Large intestine (tissue), 3 donors: Measurements from ENCODE around the gene POLD1. TPM values are rescaled to one million over a fixed set of nuclear protein-coding genes. Genes with fewer than 3 reads are reported as not detected.
A peak's percentile ranks its signal among the peaks of the same experiment; 100 is the strongest.

Experiments used
- DNase-seq, 2 donors: peaks; one replicate each; pipeline versions ENCODE4 v3.0.0 to v3.0.0-alpha.2; 2013
- H3K27ac ChIP-seq: one replicate; pipeline ENCODE4 v1.5.1; 2013; ENCODE audit warnings: low read length
- H3K27me3 ChIP-seq: 2 replicates; pipeline ENCODE4 v1.6.1; 2013; ENCODE audit warnings: low read length; ENCODE audit not compliant: control insufficient read depth, insufficient read depth
- H3K36me3 ChIP-seq: 2 replicates; pipeline ENCODE4 v1.6.1; 2013; ENCODE audit warnings: low read length; ENCODE audit not compliant: control insufficient read depth, insufficient read depth
- H3K4me1 ChIP-seq: one replicate; pipeline ENCODE4 v1.6.1; 2013; ENCODE audit warnings: low read length; ENCODE audit not compliant: control insufficient read depth, insufficient read depth
- H3K4me3 ChIP-seq: one replicate; pipeline ENCODE4 v1.5.1; 2013; ENCODE audit warnings: low read length
- H3K9me3 ChIP-seq: one replicate; pipeline ENCODE4 v1.6.1; 2013; ENCODE audit warnings: mild to moderate bottlenecking, low read depth, low read length, moderate library complexity; ENCODE audit not compliant: control insufficient read depth
- WGBS: methylation state at CpG from one replicate; pipeline ENCODE4 v1.1.5; 2013; ENCODE audit warnings: low lambda C conversion rate; ENCODE audit not compliant: insufficient coverage; 5-methylcytosine and 5-hydroxymethylcytosine counted together
- polyA plus RNA-seq: library from polyadenylated mRNA; unstranded; fragments of 120-200 nt; gene quantifications from one replicate; pipeline ENCODE4 v1.2.1, GENCODE V29; 2013

POLD1 gene
- polyA plus RNA-seq, 1 donor = 26.1 TPM

- no CpG with 5 or more reads among the region's 34 CpGs for WGBS
- H3K27ac ChIP-seq = peak overlapping the region; percentile 52
- peak; percentile 82 to 89 for DNase-seq
- no peaks in the 10 kb centered on the region for H3K4me1 ChIP-seq
- H3K4me3 ChIP-seq = peak overlapping the region; percentile 76
- H3K9me3 ChIP-seq = no peaks in the 10 kb centered on the region
- no peaks in the 10 kb centered on the region for H3K36me3 ChIP-seq
- no peaks in the 10 kb centered on the region for H3K27me3 ChIP-seq
Observed at GRCh38 chr19:50368649-50369570, 15.2 kb upstream of the POLD1 start.

- H3K27me3 ChIP-seq = no peaks in the 10 kb centered on the region
- no peak overlapping the region for H3K27ac ChIP-seq
- no peaks in the 10 kb centered on the region for H3K9me3 ChIP-seq
- no peak overlapping the region for H3K4me3 ChIP-seq
- no peaks in the 10 kb centered on the region for H3K4me1 ChIP-seq
- DNase-seq = no peak
- H3K36me3 ChIP-seq = no peaks in the 10 kb centered on the region
- WGBS = no CpG with 5 or more reads among the region's 10 CpGs
Observed at GRCh38 chr19:50371914-50372475, 12.2 kb upstream of the POLD1 start.

- peak; percentile 96 for DNase-seq
- peak within 1 kb of the TSS; percentile 97 for H3K27ac ChIP-seq
- H3K4me1 ChIP-seq = no peaks in the 10 kb centered on the region
- H3K36me3 ChIP-seq = peaks cover 41% of the 10 kb centered on the region
- no peaks in the 10 kb centered on the region for H3K27me3 ChIP-seq
- H3K4me3 ChIP-seq = peak within 1 kb of the TSS; percentile 97
- no peaks in the 10 kb centered on the region for H3K9me3 ChIP-seq
- WGBS = 0% methylated on average over 2 of the region's 67 CpGs
Observed at GRCh38 chr19:50376166-50377050, 7.7 kb upstream of the POLD1 start, which contains the start of gene NR1H2. Gene NR1H2 (plus strand): TSS chr19:50376457. CDS start chr19:50377606, 1,149 bp downstream.

GRCh38 chr19:50377051-50377461 is 7.1 kb upstream of the POLD1 start:
- peak in 1 of 2 donors; percentile 36 for DNase-seq
- no peak overlapping the region for H3K27ac ChIP-seq

GRCh38 chr19:50377517-50377916 is 6.6 kb upstream of the POLD1 start:
- no peaks in the 10 kb centered on the region for H3K4me1 ChIP-seq
- WGBS = no CpG with 5 or more reads among the region's 9 CpGs
- H3K9me3 ChIP-seq = no peaks in the 10 kb centered on the region
- H3K27me3 ChIP-seq = no peaks in the 10 kb centered on the region
- H3K4me3 ChIP-seq = no peak overlapping the region
- no peak for DNase-seq
- no peak overlapping the region for H3K27ac ChIP-seq
- peaks cover 52% of the 10 kb centered on the region for H3K36me3 ChIP-seq

More at GRCh38 chr19:50377051-50377461, 7.1 kb upstream of the POLD1 start:
- Histone ChIP-seq H3K36me3 (peaks cover 48% of the 10 kb centered on the region), H3K27me3 (no peaks in the 10 kb centered on the region), H3K4me1 (no peaks in the 10 kb centered on the region), H3K9me3 (no peaks in the 10 kb centered on the region), H3K4me3 (no peak overlapping the region)
- WGBS = no CpG with 5 or more reads among the region's 7 CpGs

GRCh38 chr19:50378169-50378862 is 5.8 kb upstream of the POLD1 start:
- no CpG with 5 or more reads among the region's 36 CpGs for WGBS
- Histone ChIP-seq H3K9me3 (no peaks in the 10 kb centered on the region), H3K36me3 (peaks cover 56% of the 10 kb centered on the region), H3K4me1 (peaks cover 2% of the 10 kb centered on the region), H3K4me3 (no peak overlapping the region), H3K27me3 (no peaks in the 10 kb centered on the region), H3K27ac (no peak overlapping the region)
- DNase-seq = no peak

GRCh38 chr19:50378863-50379236 is 5.3 kb upstream of the POLD1 start:
- no peaks in the 10 kb centered on the region for H3K9me3 ChIP-seq
- WGBS = no CpG with 5 or more reads among the region's 10 CpGs
- peaks cover 56% of the 10 kb centered on the region for H3K36me3 ChIP-seq
- H3K4me3 ChIP-seq = no peak overlapping the region
- no peaks in the 10 kb centered on the region for H3K27me3 ChIP-seq
- peaks cover 6% of the 10 kb centered on the region for H3K4me1 ChIP-seq
- H3K27ac ChIP-seq = no peak overlapping the region
- DNase-seq = no peak

GRCh38 chr19:50379602-50380001 is 4.5 kb upstream of the POLD1 start:
- Histone ChIP-seq H3K4me3 (no peak overlapping the region), H3K36me3 (peaks cover 56% of the 10 kb centered on the region), H3K9me3 (no peaks in the 10 kb centered on the region), H3K27ac (no peak overlapping the region), H3K4me1 (peaks cover 7% of the 10 kb centered on the region), H3K27me3 (no peaks in the 10 kb centered on the region)
- DNase-seq = no peak
- WGBS = no CpG with 5 or more reads among the region's 11 CpGs

- H3K27me3 ChIP-seq = no peaks in the 10 kb centered on the region
- DNase-seq = no peak
- WGBS = no CpG with 5 or more reads among the region's 11 CpGs
- peaks cover 56% of the 10 kb centered on the region for H3K36me3 ChIP-seq
- H3K27ac ChIP-seq = no peak overlapping the region
- no peaks in the 10 kb centered on the region for H3K9me3 ChIP-seq
- H3K4me3 ChIP-seq = no peak overlapping the region
- peaks cover 12% of the 10 kb centered on the region for H3K4me1 ChIP-seq
Observed at GRCh38 chr19:50380137-50380536, 4.0 kb upstream of the POLD1 start.
